NT2/D1 (cell line): ENCODE measurements around the gene GHDC.

ENCODE experiments used
- DNase-seq: peaks from one replicate; pipeline ENCODE4 v3.0.0-alpha.2; 2011; ENCODE audit warnings: low read depth, low spot score
- H3K27me3 ChIP-seq: 2 replicates; pipeline ENCODE4 v1.6.0; 2011; ENCODE audit warnings: mild to moderate bottlenecking; ENCODE audit not compliant: insufficient read length, insufficient read depth
- H3K36me3 ChIP-seq: 2 replicates; pipeline ENCODE4 v1.6.1; 2011; ENCODE audit warnings: mild to moderate bottlenecking, low read length, mixed read lengths; ENCODE audit not compliant: insufficient read depth, insufficient read length
- H3K4me1 ChIP-seq: 2 replicates; pipeline ENCODE4 v1.5.1; 2011; ENCODE audit not compliant: insufficient read depth, insufficient read length
- H3K4me3 ChIP-seq: 2 replicates; pipeline ENCODE4 v1.5.1; 2011; ENCODE audit warnings: low read depth; ENCODE audit not compliant: insufficient read length
- H3K9ac ChIP-seq: 2 replicates; pipeline ENCODE4 v1.6.0; 2011; ENCODE audit warnings: low read depth; ENCODE audit not compliant: insufficient read length
- H3K9me3 ChIP-seq: 2 replicates; pipeline ENCODE4 v1.5.1; 2011; ENCODE audit warnings: mild to moderate bottlenecking, low read length; ENCODE audit not compliant: insufficient read depth
- SUZ12 ChIP-seq: IDR thresholded peaks from 2 replicates; pipeline ENCODE4 v1.6.1; 2011; ENCODE audit not compliant: insufficient read length, insufficient read depth; ENCODE audit errors: extremely low read depth
- YY1 ChIP-seq: IDR thresholded peaks from 2 replicates; pipeline ENCODE4 v1.6.1; 2011; ENCODE audit not compliant: insufficient read length, insufficient read depth
- ZNF274 ChIP-seq: IDR thresholded peaks from 2 replicates; pipeline ENCODE4 v1.6.1; 2011; ENCODE audit warnings: mild to moderate bottlenecking, low read depth, low read length

The GHDC gene

GRCh38 chr17:42200706-42201457 lies 6.6 kb upstream of the GHDC start:
- Histone ChIP-seq H3K36me3 (no peaks in the 10 kb centered on the region), H3K9me3 (no peaks in the 10 kb centered on the region), H3K4me1 (no peaks in the 10 kb centered on the region), H3K27me3 (no peaks in the 10 kb centered on the region), H3K9ac (no peak overlapping the region), H3K4me3 (no peak overlapping the region)
- DNase-seq, result no peak
- TF ChIP-seq YY1 (no peak), ZNF274 (no peak), SUZ12 (no peak)

- H3K27me3 ChIP-seq, result no peaks in the 10 kb centered on the region
- no peak overlapping the region for H3K4me3 ChIP-seq
- no peak overlapping the region for H3K9ac ChIP-seq
- no peak for DNase-seq
- H3K4me1 ChIP-seq, result no peaks in the 10 kb centered on the region
- no peak for TF ChIP-seq ZNF274
- no peak for TF ChIP-seq YY1
- no peak for TF ChIP-seq SUZ12
- no peaks in the 10 kb centered on the region for H3K36me3 ChIP-seq
- H3K9me3 ChIP-seq, result no peaks in the 10 kb centered on the region
Observed at GRCh38 chr17:42199416-42200011, 5.2 kb upstream of the GHDC start.

GRCh38 chr17:42198897-42199296 lies 4.6 kb upstream of the GHDC start:
- Histone ChIP-seq H3K36me3 (no peaks in the 10 kb centered on the region), H3K27me3 (no peaks in the 10 kb centered on the region), H3K9ac (no peak overlapping the region), H3K9me3 (no peaks in the 10 kb centered on the region), H3K4me1 (no peaks in the 10 kb centered on the region), H3K4me3 (no peak overlapping the region)
- no peak for DNase-seq
- no peak for TF ChIP-seq YY1
- TF ChIP-seq ZNF274, result no peak
- TF ChIP-seq SUZ12, result no peak

GRCh38 chr17:42197564-42198156 lies 3.4 kb upstream of the GHDC start:
- H3K27me3 ChIP-seq, result no peaks in the 10 kb centered on the region
- no peaks in the 10 kb centered on the region for H3K36me3 ChIP-seq
- H3K9me3 ChIP-seq, result no peaks in the 10 kb centered on the region
- no peaks in the 10 kb centered on the region for H3K4me1 ChIP-seq
- no peak overlapping the region for H3K4me3 ChIP-seq
- H3K9ac ChIP-seq, result no peak overlapping the region
- no peak for TF ChIP-seq ZNF274
- DNase-seq, result no peak

- Histone ChIP-seq H3K4me1 (peaks cover 4% of the 10 kb centered on the region), H3K4me3 (peak overlapping the region; percentile 50), H3K9me3 (no peaks in the 10 kb centered on the region), H3K36me3 (no peaks in the 10 kb centered on the region), H3K27me3 (no peaks in the 10 kb centered on the region), H3K9ac (peak overlapping the region; percentile 33)
- no peak for DNase-seq
- TF ChIP-seq SUZ12 (no peak), YY1 (no peak), ZNF274 (no peak)
Observed at GRCh38 chr17:42193216-42193968, 902 bp downstream of the GHDC start.

- TF ChIP-seq YY1 (no peak), ZNF274 (no peak), SUZ12 (no peak)
- H3K4me1 ChIP-seq, result peaks cover 8% of the 10 kb centered on the region
- no peak for DNase-seq
- H3K9ac ChIP-seq, result no peak overlapping the region
- H3K27me3 ChIP-seq, result no peaks in the 10 kb centered on the region
- H3K9me3 ChIP-seq, result no peaks in the 10 kb centered on the region
- no peaks in the 10 kb centered on the region for H3K36me3 ChIP-seq
- no peak overlapping the region for H3K4me3 ChIP-seq
Observed at GRCh38 chr17:42192189-42193126, 1.8 kb downstream of the GHDC start.
